Small intestine (tissue), 7 donors: ENCODE measurements around the gene STAC2. TPM values are rescaled to one million over a fixed set of nuclear protein-coding genes. Genes with fewer than 3 reads are reported as not detected.

Experiments
- DNase-seq, 2 donors: peaks; one replicate each; pipeline versions ENCODE4 v3.0.0 to v3.0.0-alpha.2; 2013
- FAIRE-seq: peaks from 2 replicates; lab custom pipeline; 2012; peaks lifted over from hg19 to GRCh38; lab: Jason Lieb, UNC
- H3K27ac ChIP-seq, 3 donors: one replicate each; pipeline ENCODE4 v1.5.1; 2013; ENCODE audit warnings: low read length in 2 of 3, mild to moderate bottlenecking in 2 of 3, control low read depth in 1 of 3, inconsistent platforms in 1 of 3, low read depth in 1 of 3, moderate library complexity in 1 of 3
- H3K27me3 ChIP-seq, 3 donors: one replicate each; pipeline ENCODE4 v1.6.1; 2013; ENCODE audit warnings: low read length in 3 of 3, inconsistent platforms in 1 of 3; ENCODE audit not compliant: control insufficient read depth in 3 of 3, insufficient read depth in 3 of 3
- H3K36me3 ChIP-seq, 3 donors: one replicate each; pipeline ENCODE4 v1.6.1; 2013; ENCODE audit warnings: low read length in 3 of 3, inconsistent platforms in 1 of 3, low read depth in 1 of 3, mild to moderate bottlenecking in 1 of 3, moderate library complexity in 1 of 3; ENCODE audit not compliant: control insufficient read depth in 3 of 3, insufficient read depth in 2 of 3
- H3K4me1 ChIP-seq, 3 donors: one replicate each; pipeline ENCODE4 v1.6.1; 2013; ENCODE audit warnings: low read length in 2 of 3, inconsistent platforms in 1 of 3, low read depth in 1 of 3, mild to moderate bottlenecking in 1 of 3, moderate library complexity in 1 of 3; ENCODE audit not compliant: control insufficient read depth in 3 of 3, insufficient read depth in 2 of 3
- H3K4me3 ChIP-seq, 3 donors: one replicate each; pipeline ENCODE4 v1.5.1; 2013; ENCODE audit warnings: low read length in 3 of 3, control low read depth in 1 of 3, inconsistent platforms in 1 of 3, low read depth in 1 of 3, mild to moderate bottlenecking in 1 of 3, moderate library complexity in 1 of 3
- H3K9me3 ChIP-seq, 2 donors: one replicate each; pipeline ENCODE4 v1.6.1; 2013; ENCODE audit warnings: low read depth in 1 of 2, low read length in 1 of 2; ENCODE audit not compliant: control insufficient read depth in 2 of 2, insufficient read depth in 1 of 2
- WGBS, 3 donors: extraction: QIAGEN DNeasy Blood & Tissue Kit; methylation state at CpG; one replicate each; pipeline ENCODE4 v1.1.7; 2013; 5-methylcytosine and 5-hydroxymethylcytosine counted together
- polyA plus RNA-seq, 4 donors: library from polyadenylated mRNA; stranded (reverse) in 3 of 4; unstranded in 1 of 4; fragments of 200-250 nt in 3 of 4; fragments of 120-200 nt in 1 of 4; gene quantifications; one replicate each; pipeline versions ENCODE4 v1.2.1 to v1.2.3, GENCODE V29; 2013
- donor health status: healthy with polysubstance abuse.
- donor health status: control.
- donor health status: control.
- donor health status: Bipolar disorder and iron deficiency.
- donor health status: healthy.

STAC2 gene
- polyA plus RNA-seq, 4 donors = 0.31 to 0.64 TPM; not detected in 2

- Histone ChIP-seq H3K27me3 (peaks cover 0 to 21% (median 0%) of the 10 kb centered on the region in 3 donors), H3K4me1 (peaks cover 0 to 29% (median 8%) of the 10 kb centered on the region in 3 donors), H3K4me3 (peak overlapping the region in 1 of 3 donors; percentile 66), H3K9me3 (no peaks in the 10 kb centered on the region), H3K27ac (peak overlapping the region in 1 of 3 donors; percentile 87), H3K36me3 (peaks cover 5 to 27% (median 8%) of the 10 kb centered on the region in 3 donors)
- no peak for DNase-seq
- WGBS, 3 donors = 57 to 74% (median 64%) methylated on average over 4 of the region's 4 CpGs
- no peak for FAIRE-seq
These were observed 27.6 kb downstream of the STAC2 start for GRCh38 chr17:39198186-39198566.

- Histone ChIP-seq H3K4me3 (peak within 1 kb of the TSS; percentile 55 to 69 (median 66)), H3K36me3 (peaks cover 2 to 22% (median 4%) of the 10 kb centered on the region in 3 donors), H3K27ac (peak within 1 kb of the TSS in 2 of 3 donors; percentile 48 to 87), H3K27me3 (peaks cover 0 to 21% (median 0%) of the 10 kb centered on the region in 3 donors), H3K9me3 (no peaks in the 10 kb centered on the region), H3K4me1 (peaks cover 0 to 29% (median 8%) of the 10 kb centered on the region in 3 donors)
- DNase-seq (peak; percentile 41 to 76), FAIRE-seq (no peak)
- 1 to 2% (median 1%) methylated on average over 26 to 55 of the region's 55 CpGs for WGBS, 3 donors
These were observed 28.2 kb downstream of the STAC2 start, which contains the start of gene CACNB1 for GRCh38 chr17:39197380-39198185. Gene CACNB1 (minus strand): TSS chr17:39197669. CDS start chr17:39197495, 174 bp downstream.

GRCh38 chr17:39196808-39197291 lies 28.9 kb downstream of the STAC2 start:
- Histone ChIP-seq H3K4me3 (peak overlapping the region; percentile 55 to 69 (median 66)), H3K27ac (peak overlapping the region in 1 of 3 donors; percentile 48), H3K4me1 (peaks cover 0 to 28% (median 8%) of the 10 kb centered on the region in 3 donors), H3K27me3 (peaks cover 0 to 21% (median 0%) of the 10 kb centered on the region in 3 donors), H3K36me3 (peaks cover 0 to 20% (median 0%) of the 10 kb centered on the region in 3 donors), H3K9me3 (no peaks in the 10 kb centered on the region)
- DNase-seq (no peak), FAIRE-seq (no peak)
- 0 to 2% (median 1%) methylated on average over 11 to 30 of the region's 30 CpGs for WGBS, 3 donors

GRCh38 chr17:39196241-39196807 lies 29.4 kb downstream of the STAC2 start:
- Histone ChIP-seq H3K27me3 (peaks cover 0 to 21% (median 0%) of the 10 kb centered on the region in 3 donors), H3K27ac (no peak overlapping the region), H3K36me3 (peaks cover 0 to 20% (median 0%) of the 10 kb centered on the region in 3 donors), H3K9me3 (no peaks in the 10 kb centered on the region), H3K4me1 (peaks cover 0 to 22% (median 8%) of the 10 kb centered on the region in 3 donors), H3K4me3 (peak overlapping the region; percentile 55 to 69 (median 66))
- WGBS, 3 donors = 31 to 48% (median 36%) methylated on average over 7 to 8 of the region's 8 CpGs
- DNase-seq = no peak
- no peak for FAIRE-seq

GRCh38 chr17:39195568-39196160 lies 30.1 kb downstream of the STAC2 start:
- 61 to 84% (median 66%) methylated on average over 8 of the region's 8 CpGs for WGBS, 3 donors
- peak overlapping the region in 1 of 3 donors; percentile 6 for H3K4me3 ChIP-seq
- DNase-seq (no peak), FAIRE-seq (no peak)
- H3K27me3 ChIP-seq = peaks cover 0 to 21% (median 0%) of the 10 kb centered on the region in 3 donors
- H3K9me3 ChIP-seq = no peaks in the 10 kb centered on the region
- peaks cover 0 to 17% (median 4%) of the 10 kb centered on the region in 3 donors for H3K4me1 ChIP-seq
- peaks cover 0 to 18% (median 0%) of the 10 kb centered on the region in 3 donors for H3K36me3 ChIP-seq
- H3K27ac ChIP-seq = peak overlapping the region in 2 of 3 donors; percentile 11 to 12

GRCh38 chr17:39194985-39195524 lies 30.7 kb downstream of the STAC2 start:
- H3K4me1 ChIP-seq = peaks cover 0 to 17% (median 4%) of the 10 kb centered on the region in 3 donors
- H3K9me3 ChIP-seq = no peaks in the 10 kb centered on the region
- H3K27ac ChIP-seq = peak overlapping the region in 1 of 3 donors; percentile 11
- H3K36me3 ChIP-seq = peaks cover 0 to 18% (median 0%) of the 10 kb centered on the region in 3 donors
- H3K27me3 ChIP-seq = peaks cover 0 to 21% (median 0%) of the 10 kb centered on the region in 3 donors
- H3K4me3 ChIP-seq = no peak overlapping the region
- FAIRE-seq (no peak), DNase-seq (no peak)
- WGBS, 3 donors = 66 to 76% (median 74%) methylated on average over 9 to 10 of the region's 10 CpGs

- FAIRE-seq (no peak), DNase-seq (peak in 1 of 2 donors; percentile 47)
- Histone ChIP-seq H3K27me3 (peaks cover 0 to 21% (median 0%) of the 10 kb centered on the region in 3 donors), H3K4me3 (no peak overlapping the region), H3K4me1 (peaks cover 0 to 14% (median 4%) of the 10 kb centered on the region in 3 donors), H3K27ac (no peak overlapping the region), H3K36me3 (peaks cover 0 to 18% (median 0%) of the 10 kb centered on the region in 3 donors), H3K9me3 (no peaks in the 10 kb centered on the region)
- WGBS, 3 donors = 62 to 65% (median 65%) methylated on average over 19 to 20 of the region's 20 CpGs
These were observed 31.4 kb downstream of the STAC2 start for GRCh38 chr17:39194089-39194984.
